Sigmoid colon (tissue), 4 donors: ENCODE measurements around the gene NLGN1.

ENCODE experiments used
- CTCF ChIP-seq, 4 experiments: fragments of 450-650 bp in 3 of 4; fragments of 200-600 bp in 1 of 4; IDR thresholded peaks; one replicate each; pipeline ENCODE4 v1.5.1; 2016 to 2019; ENCODE audit warnings: antibody characterized with exemption in 4 of 4, mild to moderate bottlenecking in 3 of 4, moderate library complexity in 2 of 4
- POLR2A ChIP-seq, 2 donors: fragments of 450-650 bp; IDR thresholded peaks; one replicate each; pipeline ENCODE4 v1.6.1; 2016; ENCODE audit warnings: antibody characterized with exemption in 2 of 2, mild to moderate bottlenecking in 2 of 2, moderate library complexity in 2 of 2
- POLR2AphosphoS5 ChIP-seq, 4 donors: sonication (generic); formaldehyde crosslinking; IDR thresholded peaks; one replicate each; pipeline ENCODE4 v1.6.1; 2017; ENCODE audit warnings: antibody characterized with exemption in 4 of 4

GRCh38 chr3:174147798-174148197, 750.3 kb downstream of the NLGN1 start:
- TF ChIP-seq CTCF (IDR thresholded peaks at IDR 0.05) (no peak), POLR2AphosphoS5 (IDR thresholded peaks at IDR 0.05) (no peak), POLR2A (IDR thresholded peaks at IDR 0.05) (no peak)
